ENCODE measurements around the gene ADAMTSL1. TPM values are rescaled to one million over a fixed set of nuclear protein-coding genes. Genes with fewer than 3 reads are reported as not detected.
"Not testable (repeated sequence)": the region's sequence is repeated elsewhere in the genome, so short reads cannot be mapped to it uniquely, and the experiment has no call there.

Gene ADAMTSL1
- total RNA-seq, 2 donors from 2014 or later: 2.5 to 3.8 TPM

DNA sequence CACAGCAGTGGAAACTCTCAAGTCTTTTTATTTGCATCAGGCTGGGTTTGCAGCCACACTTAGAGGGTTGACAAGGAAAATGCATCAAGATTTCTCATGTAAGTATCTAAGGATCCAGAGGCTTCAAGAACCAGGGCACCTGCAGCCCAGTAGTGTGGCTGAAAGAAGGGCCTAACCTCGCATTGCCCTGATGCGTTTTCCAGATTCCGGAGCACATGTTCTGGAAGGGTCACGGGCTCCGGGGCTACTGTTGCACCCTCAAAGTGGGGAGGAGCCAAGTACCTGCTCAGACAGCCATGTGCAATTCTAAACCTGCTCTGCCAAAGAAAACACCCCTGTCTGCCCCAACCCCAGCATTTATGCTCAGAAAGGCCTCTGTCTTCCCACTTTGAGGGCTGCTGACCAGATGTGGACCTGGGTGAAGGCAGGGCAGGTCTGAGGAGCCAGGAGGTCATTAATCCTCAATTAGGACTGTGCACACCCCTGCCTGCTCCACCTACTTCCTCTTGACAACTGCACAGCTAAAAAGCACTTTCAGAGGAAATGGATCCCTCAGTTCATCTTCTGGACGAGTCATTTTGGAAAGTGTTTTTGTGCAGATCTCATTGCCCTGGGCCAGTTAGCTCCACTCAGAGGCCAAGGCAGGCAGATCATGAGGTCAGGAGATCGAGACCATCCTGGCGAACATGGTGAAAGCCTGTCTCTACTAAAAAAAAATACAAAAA lies 448.4 kb downstream of the ADAMTSL1 start:
- DNase-seq: no peak
- no peak for ATAC-seq
- intact Hi-C loops (cut with DNase I): no loop called here

DNA sequence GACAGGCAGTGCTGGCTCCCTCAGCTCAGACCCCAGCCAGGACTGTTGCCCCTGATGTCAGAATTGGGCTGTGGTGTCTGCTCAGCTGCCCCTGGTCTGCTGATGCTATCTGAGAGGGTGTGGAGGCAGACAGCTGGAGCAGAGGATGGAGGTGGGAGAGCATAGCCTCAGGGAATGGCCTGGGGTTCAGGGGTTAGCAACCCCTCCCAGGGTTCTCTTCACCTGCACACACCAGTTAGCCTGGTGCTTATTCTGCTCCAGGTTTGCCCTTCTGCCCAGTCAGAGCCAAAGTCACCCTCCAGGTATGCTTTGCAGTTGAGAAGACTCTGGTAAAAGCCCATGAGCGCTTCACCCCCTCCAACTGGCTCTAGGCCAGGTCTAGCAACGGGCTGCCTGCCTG lies 449.2 kb downstream of the ADAMTSL1 start:
- DNase-seq (no peak), ATAC-seq (no peak)
- intact Hi-C loops (cut with DNase I): no loop called here

DNA sequence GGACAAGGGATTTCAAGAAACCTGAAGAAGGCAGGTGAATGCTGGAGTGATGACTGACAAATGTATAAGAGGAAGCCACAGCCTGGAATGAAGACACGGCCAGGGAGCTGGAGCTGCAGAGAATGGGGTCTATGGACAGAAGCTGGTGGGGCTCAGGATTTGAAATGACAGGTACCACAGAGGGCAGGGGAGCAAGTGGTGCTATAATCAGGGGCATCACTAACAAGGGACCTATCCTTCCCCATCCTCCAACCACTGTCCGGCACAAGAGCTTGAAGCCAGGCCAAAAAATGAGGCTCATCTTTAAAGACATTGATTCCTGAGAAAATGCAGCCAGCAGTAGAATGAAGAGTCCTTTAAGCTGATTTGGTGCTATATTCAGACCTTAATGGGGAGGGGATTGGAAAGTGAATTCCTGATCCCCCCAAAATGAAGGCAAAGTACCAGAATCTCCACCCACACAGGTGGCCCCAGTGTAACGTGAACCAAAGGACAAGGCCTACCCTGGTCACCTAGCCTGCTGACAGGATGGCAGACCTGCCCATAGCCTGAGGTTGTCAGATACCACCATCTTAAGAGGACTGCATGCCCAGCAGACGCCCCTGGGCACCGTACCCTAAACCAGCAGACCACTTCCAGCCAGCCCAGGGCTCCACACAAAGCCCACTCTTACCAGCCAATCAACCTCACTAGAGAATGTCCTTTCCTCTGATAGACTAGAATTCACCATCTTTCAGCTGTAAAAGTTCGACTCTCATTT lies 449.9 kb downstream of the ADAMTSL1 start:
- intact Hi-C loops (cut with DNase I): no loop called here
- ATAC-seq (no peak), DNase-seq (no peak)

DNA sequence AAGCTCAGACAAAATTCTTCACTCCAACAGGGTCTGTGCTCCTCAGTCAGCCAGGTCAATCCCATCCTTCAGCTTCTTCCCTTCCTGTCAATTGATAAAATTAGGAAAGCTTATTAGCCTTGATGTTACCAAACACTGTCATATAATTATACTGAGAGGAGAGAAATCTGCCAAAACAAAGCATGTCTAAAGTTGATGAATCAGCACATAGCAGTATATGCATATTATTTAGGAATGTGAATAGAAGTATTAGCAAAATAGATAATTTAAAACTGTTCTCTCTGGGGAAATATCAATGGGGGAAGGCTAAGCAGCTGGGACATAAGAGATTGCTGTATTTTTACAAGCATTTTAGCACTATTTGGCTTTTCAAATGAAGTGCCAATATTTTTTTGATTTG lies 451.9 kb downstream of the ADAMTSL1 start:
- DNase-seq (no peak), ATAC-seq (no peak)
- intact Hi-C loops (cut with DNase I): no loop called here

DNA sequence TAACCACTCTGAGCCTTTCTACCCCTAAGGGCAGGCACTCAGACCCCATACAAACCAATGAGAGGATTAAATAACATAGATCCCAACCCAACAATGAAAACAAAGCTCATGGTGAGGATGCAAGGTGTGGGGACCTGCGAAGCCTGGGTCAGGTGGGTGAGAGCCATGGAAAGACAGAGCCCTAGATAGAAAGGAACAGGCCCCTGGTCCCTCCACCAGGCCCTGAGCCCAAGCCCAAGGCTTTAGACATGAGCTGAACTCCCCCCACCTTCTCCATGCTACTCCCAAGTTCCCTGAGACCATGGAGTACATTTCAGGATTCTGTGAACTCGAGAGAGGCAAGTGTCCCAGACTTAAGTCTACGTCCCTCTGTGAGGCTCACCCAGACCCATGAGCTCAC lies 452.6 kb downstream of the ADAMTSL1 start:
- intact Hi-C loops (cut with DNase I): no loop called here
- DNase-seq (no peak), ATAC-seq (no peak)

DNA sequence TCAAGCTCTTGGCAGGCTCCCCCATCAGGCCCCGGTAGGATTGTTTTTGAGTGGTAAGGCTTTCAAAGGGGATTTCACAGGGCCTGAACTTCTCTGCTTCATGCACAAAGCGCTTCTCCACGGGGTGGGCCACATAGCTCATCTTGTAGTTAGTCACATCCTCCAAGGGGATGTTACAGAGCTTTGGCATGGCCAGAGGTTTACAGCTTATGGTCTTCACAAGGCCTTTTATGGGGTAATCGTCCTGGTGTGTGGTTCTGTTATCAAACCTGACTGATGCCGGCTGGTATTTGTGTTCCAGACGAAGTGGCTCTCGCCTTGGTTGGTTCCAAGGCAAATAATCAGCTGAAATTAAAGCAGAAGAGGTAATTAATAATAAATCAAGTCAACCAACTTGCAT lies 454.8 kb downstream of the ADAMTSL1 start:
- ATAC-seq (no peak), DNase-seq (no peak)
- intact Hi-C loops (cut with DNase I): no loop called here

DNA sequence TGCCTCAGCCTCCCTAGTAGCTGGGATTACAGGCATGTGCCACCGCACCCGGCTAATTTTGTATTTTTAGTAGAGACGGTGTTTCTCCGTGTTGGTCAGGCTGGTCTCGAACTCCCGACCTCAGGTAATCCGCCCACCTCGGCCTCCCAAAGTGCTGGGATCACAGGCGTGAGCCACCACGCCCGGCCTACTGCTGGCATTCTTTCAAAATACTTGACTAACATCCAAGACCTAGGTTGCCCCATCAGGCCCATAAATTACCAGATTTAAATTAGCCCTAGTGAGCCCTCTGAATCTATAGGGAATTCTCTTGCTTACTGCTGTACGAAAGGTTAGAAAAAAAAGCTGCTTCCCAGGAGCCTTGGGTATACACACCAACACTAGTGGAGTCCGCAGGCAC lies 456.7 kb downstream of the ADAMTSL1 start:
- DNase-seq; intact Hi-C loops (cut with DNase I); ATAC-seq: not testable (repeated sequence)

DNA sequence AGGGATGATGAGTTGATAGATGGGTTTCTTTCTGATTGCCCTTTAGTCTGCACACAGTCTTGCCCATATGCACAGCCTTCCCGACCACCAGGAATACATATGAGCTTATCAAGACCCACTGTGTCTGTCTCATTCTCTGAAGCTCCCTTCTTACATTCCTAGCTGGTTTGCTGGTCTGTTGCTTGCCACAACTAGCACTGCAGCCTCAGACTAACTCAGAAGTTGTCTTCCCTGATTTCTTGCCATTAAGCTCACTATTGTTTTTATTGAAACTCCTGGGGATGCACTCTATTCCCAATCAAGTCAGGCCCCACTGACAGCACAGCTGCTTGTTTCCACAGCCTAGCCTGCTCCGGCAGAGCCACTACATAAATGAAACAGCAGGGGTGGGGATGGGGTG lies 461.6 kb downstream of the ADAMTSL1 start:
- intact Hi-C loops (cut with DNase I): no loop called here
- no peak for DNase-seq
- no peak for ATAC-seq

DNA sequence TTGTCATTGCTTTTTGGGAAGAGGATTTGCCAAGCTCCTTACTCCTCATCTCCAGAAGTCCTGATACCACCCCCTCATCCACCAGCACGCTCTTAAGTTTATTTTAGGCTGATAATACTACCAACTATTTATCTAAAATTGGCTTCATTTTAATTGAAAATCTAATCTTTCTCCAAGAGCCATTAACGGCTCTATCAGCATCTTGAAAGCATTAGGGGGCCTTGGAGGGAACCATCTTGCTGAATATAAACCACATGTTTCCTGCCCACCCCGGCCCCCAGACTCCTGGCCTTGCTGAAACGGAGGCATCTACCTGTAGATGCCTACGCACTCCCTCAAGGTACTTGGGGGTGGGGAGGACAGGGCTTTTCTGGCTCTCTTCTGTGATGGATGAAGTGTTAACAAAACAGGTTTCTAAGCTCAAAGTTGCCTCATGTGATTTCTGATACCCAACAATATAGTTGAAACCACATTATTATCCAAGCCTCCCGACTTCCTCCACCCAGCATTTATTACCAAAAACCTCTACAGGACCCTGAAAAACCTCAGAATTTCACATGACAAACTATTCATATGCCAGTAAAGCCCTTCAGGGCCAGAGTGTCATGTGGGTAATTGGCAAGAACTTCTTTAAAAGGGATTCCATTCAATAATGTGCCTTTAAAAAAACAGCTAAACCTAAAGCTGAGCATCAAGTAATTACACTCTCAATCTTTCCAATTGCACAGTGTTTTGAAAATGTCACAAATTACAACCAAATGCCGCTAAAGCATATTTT lies 462.3 kb downstream of the ADAMTSL1 start:
- intact Hi-C loops (cut with DNase I): no loop called here
- ATAC-seq: no peak
- DNase-seq: no peak

DNA sequence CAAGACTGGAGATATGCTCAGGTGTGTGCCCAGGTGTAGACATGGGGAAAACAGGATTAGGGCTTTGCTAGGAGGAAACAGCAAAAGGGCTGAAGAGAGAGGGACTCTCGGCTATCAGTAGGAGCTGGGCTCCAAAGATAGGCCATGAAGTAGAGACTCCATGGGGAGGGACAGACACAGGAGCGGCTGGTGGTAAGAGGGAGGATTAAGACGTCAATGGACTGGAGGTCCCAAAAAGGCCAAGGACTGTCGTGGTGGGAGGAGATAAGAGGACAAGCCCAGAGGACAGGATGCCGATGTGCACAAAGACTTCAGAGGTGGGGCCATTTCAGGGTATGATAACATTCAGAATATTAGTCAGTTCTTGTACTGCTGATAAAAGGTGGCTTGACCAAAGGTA lies 466.0 kb downstream of the ADAMTSL1 start:
- no peak for DNase-seq
- no peak for ATAC-seq
- intact Hi-C loops (cut with DNase I): no loop called here

DNA sequence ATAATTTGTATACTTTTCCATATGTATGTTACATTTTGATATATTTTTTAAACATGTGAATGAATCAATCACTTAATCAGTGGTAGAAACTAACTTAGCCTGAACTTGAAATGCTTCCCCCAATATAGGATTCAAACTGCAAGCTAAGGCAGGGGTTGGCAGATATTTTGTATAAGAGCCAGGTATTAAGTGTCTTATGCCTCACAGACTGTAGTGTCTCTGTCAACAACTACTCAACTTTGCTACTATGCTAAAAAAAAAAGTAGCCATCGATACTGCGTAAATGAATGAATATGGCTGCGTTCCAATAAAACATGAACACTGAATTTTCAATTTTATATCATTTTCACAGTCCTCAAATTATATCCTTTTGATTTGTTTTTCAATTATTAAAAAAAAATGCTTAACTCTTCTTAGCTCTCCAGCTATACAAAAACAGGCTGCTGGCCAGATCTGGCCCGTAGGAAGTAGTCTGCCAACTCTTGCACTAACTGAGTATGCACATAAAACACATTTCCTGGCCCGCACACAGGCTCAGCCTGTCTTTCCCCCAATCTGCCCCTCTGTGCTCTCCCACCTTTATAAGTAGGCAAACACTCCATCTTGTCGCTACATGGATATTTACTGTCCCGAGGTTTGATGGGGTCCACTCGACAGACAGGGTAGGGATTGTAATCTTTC lies 467.2 kb downstream of the ADAMTSL1 start:
- no peak for DNase-seq
- ATAC-seq: no peak
- intact Hi-C loops (cut with DNase I): no loop called here

DNA sequence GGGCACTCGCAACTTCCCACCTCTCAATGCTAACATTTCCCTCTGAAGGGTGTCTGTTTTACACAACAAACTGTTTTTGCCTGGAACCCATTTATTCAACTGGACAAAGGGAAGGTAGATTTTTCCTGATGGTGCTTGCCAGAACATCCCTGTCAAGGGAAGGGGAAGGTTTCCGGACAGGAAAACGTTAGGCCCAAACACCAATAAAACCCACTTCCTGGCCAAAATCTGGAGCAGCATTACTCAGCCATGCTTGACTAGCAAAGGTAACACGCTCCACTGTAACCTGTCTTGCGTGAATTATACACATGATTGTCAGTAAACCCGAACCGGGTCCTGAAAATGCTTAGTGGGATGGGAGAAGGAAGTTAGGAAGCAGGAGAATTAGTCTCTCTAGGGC lies 468.8 kb downstream of the ADAMTSL1 start:
- peak in 1 of 2 donors; percentile 27 for ATAC-seq
- DNase-seq: no peak
- intact Hi-C loops (cut with DNase I): no loop called here

DNA sequence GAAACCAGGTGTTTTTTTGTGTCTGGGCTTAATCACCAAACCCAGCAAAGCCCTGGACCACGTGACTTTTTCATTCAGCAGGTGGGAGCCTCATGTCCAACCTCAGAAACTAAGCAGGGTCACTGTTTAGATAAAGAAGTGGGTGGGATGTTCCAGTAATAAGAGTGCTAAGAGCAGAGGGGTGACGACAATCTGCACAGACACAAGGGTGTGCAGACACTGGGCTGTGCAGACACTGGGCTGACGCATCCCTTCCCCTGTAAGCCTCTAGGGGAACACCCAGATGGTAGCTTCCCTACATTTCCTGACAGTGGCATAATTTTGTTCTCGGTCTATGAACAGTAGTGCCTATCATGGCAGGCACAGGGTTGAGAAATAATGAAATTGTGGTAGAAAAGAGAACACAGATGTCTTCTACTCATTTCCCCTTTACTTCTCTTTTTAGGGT lies 474.0 kb downstream of the ADAMTSL1 start:
- no peak for DNase-seq
- intact Hi-C loops (cut with DNase I): no loop called here
- peak in 1 of 2 donors; percentile 44 for ATAC-seq

DNA sequence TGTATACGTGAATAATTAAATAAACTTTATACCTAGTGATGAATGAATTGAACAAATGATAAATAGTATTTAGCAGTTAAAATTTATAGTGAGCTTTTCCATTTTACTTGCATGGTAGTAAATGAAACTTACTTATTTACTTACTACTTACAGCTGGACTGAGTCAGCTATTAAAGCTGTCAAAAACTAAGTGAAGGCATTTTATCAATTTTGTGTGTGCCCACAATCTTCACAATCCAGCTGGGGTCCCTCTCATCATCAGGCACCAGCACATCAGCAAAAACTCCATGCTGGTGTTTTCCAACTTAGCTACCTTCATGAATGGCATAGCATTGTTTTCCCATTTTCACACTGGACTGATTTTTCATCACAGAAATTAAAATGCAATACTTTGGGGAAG lies 478.0 kb downstream of the ADAMTSL1 start:
- ATAC-seq (no peak), DNase-seq (no peak)
- intact Hi-C loops (cut with DNase I): no loop called here

DNA sequence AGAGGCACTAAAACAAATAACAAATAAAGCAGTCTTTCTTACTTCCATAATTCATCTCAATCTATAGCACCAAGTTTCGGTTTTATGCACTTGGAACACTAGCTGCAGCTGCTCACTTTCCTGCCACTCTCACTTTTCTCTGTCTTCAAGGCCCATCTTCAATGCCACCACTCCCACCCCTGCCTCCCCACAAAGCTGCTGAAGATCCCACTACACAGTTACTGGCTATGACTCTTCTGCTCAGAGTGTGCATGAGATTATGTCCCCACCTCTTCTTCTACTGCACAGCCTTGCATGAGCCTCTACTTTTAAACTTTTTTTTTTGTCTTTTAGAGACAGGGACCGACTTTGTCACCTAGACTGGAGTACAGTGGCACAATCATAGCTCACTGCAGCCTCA lies 481.7 kb downstream of the ADAMTSL1 start:
- intact Hi-C loops (cut with DNase I): no loop called here
- DNase-seq (no peak), ATAC-seq (no peak)

Small RNA genes lying within 50 kb of the gene (microRNA-seq; reads per million reads assigned to microRNA genes)
- gene MIR3152: 0.20 to 0.27 reads per million in 2 donors
